GOT3 (cell line): ENCODE results near the gene PAQR8.
"Not testable (repeated sequence)": the region's sequence is repeated elsewhere in the genome, so short reads cannot be mapped to it uniquely, and the experiment has no call there.

Experiments
- DNase-seq: peaks from one replicate; lab custom pipeline; 2025; ENCODE audit warnings: mixed read lengths; lab: John Stamatoyannopoulos, UW

PAQR8 gene

DNA sequence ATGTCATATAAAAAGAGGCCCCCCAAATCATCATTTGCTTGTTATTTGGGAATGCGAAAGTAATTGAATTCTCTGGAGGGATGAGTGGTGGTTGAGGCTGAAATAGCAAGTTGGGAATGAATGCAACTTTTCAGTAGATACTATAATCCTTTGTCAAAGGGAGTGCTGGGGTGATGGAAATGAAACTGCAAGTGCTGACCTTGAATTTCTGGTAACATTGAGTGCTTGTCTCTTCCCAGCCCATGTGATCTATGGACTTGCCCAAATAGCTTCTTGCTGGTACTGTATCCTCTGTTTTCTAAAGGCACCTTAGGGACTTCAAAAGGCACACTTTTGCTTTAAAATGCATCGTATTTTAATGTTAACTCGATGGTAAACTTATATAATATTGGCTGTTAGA is 14.8 kb downstream of the PAQR8 start:
- DNase-seq = no peak

DNA sequence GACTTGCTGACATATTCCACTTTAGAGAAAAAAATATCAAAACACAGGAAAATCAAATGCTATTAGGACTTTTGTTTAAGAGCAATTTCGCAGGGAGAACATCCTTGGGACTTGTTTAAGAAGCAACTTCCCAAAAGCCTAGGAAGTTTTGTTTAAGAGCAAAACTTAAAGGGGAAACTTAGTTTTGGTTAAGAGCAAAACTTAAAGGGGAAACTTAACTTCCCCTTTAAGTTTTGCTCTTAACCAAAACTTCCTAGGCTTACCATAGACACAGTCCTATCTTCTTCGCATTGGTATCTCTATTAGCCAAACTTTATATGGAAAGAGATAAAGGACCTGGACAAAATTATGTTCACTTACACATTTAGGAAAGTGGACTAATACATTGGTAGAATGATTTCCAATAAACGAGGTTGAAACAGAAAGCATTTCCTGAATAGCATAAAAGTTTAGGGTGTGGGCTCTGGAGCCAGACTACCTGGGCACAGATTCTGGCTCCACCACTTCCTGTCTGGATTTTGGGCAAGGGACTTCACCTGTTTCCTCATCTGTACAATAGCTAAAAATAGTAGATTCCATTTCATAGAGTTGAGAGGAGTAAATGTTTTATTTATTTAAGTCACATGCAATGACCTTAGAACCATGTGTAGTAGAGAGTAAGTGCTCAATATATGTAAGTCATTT is 15.7 kb downstream of the PAQR8 start:
- DNase-seq = no peak

DNA sequence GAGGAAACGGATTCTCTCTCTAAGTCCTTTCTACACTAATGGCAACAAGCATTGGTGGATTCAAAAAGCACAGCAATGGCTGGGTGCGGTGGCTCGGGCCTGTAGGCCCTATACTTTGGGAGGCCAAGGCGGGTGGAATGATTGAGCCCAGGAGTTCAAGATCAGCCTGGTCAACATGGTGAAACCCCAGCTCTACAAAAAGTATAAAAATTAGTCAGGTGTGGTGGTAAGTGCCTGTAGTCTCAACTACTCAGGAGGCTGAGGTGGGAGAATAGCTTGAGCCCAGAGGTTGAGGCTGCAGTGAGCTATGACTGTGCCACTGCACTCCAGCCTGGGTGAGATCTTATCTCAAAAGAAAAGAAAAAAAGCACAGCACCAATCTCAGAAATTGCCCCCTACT is 19.3 kb downstream of the PAQR8 start:
- no peak for DNase-seq

DNA sequence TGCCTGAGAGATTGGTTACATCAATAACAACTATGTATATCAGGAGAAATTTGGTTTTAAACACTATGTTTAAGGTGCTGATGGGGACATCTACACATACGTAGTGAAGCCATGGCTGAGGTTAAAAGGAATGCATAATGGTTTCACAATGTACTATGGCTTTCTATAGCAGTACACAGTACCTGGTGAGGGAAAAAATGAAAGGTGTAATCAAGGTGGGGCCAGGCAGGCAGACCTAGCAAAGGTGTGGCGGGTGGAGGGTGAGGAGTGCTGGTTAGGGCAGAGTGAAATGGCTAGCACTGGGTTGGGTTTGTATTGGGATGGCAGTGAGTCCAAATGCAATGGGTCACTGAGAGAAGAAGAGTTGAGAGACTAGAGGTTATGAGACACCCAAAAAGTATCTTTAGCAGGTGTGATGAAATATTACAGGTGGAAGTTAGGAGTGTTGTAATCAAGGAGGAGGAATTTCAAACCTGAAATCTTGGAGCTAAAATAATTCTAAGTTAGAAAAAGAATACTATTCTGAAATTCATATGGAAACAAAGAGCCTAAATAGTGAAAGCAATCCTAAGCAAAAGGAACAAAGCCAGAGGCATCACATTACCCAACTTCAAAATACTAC is 22.3 kb downstream of the PAQR8 start:
- DNase-seq = no peak

DNA sequence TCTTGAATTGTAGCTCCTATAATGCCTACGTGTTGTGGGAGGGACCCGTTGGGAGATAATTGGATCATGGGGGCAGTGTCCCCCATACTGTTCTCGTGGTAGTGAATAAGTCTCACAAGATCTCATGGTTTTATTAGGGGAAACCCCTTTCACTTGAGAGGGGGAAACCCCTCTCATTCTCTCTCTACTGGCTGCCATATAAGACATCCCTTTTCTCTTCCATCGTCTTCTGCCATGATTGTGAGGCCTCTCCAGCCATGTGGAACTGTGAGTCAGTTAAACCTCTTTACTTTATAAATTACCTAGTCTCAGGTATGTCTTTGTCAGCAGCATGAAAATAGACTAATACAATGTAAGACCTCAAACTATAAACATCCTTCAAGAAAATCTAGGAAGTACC is 23.1 kb downstream of the PAQR8 start:
- no peak for DNase-seq

DNA sequence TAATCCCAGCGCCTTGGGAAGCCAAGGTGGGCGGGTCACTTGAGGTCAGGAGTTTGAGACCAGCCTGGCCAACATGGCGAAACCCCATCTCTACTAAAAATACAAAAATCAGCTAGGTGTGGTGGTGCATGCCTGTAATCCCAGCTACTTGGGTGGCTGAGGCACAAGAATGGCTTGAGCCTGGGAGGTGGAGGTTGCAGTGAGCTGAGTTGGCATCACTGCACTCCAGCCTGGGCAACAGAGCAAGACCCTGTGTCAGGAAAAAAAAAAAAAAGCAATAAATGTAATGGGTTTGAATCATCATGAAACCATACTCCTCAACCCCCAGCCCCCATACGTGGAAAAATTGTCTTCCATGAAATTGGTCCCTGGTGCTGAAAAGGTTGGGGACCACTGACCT is 26.2 kb downstream of the PAQR8 start:
- not testable (repeated sequence) for DNase-seq

DNA sequence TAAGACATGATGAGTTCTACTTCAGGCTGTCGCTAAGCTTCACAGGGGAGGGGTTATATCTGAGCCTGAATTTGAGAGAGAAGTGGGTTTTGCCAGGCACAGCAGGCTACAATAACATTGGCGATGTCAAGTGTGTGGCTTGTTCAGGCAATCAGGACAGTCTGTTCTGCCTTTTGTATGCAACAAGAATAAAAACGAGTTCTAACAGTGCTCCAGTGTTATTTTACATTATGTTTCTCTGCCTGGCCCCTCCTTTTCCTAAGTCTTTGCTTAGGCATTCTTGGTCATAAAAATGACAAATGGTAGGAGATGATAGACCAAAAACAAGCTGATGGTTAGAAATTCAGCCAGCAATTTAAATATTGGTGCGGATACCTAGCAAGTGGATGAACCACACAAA is 26.8 kb downstream of the PAQR8 start:
- DNase-seq = no peak

DNA sequence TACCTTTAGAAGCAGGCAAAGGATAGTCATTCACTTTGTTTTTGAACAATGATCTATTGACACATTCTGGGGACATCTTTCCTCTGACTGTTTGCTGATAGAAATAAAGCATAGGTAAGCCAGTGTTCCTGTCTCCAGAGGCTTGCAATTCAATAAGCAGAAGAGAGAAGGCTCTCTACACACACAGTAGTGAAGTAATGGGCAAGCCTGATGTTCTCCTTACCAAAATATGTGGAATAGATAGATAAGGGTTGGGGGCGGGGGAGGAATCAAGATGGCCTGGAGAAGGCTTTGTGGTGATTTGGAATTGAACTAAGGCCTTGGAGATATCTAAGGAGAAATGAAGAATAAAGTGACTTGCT is 27.3 kb downstream of the PAQR8 start:
- DNase-seq = no peak

DNA sequence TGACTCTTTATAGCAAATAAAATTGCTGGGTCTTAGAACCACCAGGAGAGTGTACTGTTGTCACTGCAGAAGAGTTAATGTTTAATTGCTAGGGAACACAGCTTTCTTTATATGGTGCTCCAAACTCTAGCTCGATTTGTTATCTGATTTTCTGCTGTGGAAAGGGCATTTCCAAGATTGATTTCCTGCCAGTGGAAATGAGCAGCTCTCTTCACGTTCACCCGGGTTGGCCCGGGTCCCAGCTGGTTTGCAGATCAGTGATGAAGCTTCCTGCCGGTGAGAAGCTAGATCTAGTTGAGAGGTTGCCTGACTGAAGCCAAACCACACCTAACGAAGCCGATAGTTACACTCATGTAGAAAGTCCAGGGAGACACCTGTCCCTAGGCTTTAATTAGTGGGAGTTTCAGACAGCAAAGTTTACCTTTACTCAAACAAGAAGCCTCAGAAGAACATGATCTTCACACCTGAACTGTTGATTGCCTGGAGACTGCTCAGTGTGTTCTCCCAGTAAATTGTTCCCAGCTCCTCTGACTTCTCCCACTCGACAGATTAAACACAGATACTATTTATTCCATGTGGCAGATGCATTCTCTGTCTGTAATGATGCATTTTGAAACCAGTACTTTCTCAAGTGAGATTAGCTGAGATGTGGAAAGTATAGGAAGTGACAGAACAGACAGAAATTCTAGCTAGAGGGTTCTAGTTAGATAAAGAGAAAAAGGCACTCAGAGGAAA is 27.8 kb downstream of the PAQR8 start:
- DNase-seq = no peak

DNA sequence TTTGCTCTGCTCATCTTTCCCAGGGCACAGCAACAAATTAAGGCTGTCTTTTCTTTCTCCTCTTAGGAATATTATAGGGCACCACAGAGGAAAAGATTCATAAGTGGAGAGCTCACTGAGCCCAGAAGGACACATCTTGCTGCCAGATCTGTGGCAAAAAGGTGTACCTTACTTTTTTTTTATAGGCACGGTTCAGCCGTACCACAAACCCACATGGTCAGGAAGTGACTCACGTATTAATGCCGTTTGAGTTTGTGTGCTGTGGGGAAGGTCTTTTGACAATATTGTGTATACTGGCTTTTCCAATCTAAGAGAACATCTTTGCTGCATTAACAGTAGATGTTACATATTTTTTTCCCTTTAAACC is 28.4 kb downstream of the PAQR8 start:
- no peak for DNase-seq

DNA sequence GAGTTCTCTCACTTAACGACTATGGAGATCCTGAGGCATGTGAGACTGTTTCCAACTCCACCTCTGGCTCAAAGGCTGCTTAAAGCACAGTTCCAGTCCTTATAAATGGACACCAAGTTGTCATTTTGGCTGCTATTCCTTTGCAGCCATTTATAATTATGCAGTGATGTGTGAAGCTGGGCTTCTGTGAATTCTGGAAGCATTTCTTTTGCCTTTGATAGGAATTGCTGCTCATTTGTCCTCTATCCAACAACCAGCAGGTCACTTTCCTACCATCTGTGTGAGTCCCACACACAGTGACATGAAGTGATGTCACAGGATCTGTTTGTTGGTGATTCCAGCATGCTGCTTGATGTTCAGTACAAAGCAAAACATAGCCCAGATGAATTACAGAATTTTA is 29.6 kb downstream of the PAQR8 start:
- no peak for DNase-seq

DNA sequence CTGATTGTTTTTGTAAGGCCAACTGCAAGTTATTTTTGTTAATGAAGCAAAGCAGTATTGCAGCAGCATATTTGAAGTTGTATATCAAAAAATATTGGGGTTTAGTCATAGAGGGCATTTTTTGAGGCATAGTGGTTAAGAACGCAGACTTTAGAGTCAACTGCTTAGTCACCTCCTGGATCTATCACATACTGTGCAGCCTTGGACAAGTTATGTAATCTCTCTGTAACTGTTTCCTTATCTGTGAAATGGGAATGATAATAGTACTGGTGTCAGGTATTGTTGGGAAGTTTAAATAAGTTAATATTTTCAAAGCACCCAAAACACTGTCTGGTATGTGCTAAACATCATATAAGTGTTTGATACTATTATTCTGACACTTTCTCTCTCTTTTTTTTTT is 31.0 kb downstream of the PAQR8 start:
- DNase-seq = no peak

DNA sequence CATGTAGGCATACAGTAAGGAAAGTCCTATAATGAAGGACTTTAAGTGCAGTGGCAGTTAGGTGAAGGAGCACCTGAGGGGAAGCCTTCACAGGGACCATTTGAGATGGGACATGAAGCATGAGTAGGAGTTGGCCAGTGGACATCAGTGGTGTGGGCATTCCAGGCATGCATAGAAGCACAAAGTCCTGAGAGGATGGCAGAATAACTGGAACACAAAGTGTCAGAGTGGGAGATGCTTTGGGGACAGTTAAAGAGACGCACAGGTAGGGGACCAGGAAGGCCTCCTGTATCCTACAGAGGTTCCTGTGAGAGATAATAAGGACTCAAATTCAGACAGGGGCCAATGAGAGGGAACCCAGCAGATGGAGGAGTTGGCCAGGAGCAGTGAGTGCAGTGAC is 31.8 kb downstream of the PAQR8 start:
- no peak for DNase-seq

DNA sequence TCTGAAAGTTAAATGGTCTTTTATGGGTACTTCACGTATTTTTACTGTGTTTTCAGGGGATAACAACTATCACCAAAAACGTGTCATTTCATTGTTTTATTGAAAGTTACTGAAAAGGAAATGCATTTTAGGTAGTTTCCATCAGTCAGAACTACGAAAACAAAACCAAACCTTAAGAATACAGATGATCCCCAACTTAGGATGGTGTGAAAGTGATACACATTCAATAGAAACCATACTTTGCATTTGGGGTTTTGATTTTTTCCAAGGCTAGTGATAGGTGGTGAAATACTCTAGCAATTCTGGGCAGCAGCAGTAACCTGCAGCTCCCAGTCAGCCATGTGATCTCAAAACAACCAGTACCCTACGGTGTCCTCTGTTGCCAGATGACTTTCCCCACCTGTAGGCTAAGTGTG is 32.3 kb downstream of the PAQR8 start:
- DNase-seq = no peak

DNA sequence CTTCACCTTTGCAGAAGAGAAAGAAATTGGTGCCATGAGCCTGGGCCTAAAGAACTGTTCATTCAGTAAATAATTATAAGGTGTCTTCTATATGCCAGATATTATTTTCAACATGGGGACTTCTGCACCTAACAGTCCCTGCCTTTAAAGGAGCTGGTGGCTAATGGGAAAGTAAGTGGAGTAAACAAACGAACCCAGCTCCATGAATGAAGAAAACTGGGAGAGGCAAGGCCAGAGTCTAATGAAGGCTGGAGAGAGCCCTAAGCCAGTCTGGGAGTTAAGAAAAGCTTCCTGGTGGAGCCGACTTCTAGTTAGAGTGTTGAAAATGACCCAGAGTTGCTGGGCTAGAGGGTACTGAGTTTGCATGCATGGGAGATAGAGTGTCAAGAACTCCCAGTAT is 34.0 kb downstream of the PAQR8 start:
- DNase-seq = no peak

DNA sequence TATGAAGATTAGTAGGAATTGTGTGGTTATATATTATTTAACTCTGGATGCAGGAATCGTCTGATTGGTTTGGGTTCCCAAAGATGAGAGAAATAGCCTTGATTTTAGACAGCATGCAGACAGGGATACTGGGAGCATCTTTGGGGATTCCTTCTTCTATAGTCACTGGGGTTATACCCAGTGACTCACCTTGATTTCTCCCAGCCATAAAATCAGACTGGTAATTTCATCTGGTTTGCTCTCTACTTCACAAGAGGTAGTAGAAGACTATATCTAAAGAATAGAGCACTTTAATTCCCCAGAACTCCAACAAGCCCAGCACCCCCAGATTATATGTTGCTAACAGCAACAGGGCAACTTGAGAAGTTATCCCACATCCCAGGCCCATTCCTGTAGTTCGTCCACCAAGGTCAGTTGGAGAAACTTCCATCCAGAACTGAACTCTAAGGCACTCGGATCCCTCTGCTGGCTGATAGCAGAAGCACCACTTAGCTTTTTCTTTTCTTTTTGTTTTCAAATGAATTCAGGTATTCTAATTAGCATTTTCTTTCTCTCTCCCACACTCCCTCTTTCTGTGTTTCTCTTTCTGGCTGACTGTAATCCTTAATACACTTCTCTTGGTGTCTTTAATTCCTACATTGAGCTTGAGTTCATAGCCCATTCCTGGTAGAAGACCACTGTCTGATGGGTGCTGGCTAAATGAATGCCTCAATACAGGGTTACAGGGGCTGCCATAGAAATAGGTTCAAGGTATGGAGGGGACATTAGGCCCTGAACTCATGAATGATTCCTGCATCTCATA is 37.8 kb downstream of the PAQR8 start:
- DNase-seq = no peak

DNA sequence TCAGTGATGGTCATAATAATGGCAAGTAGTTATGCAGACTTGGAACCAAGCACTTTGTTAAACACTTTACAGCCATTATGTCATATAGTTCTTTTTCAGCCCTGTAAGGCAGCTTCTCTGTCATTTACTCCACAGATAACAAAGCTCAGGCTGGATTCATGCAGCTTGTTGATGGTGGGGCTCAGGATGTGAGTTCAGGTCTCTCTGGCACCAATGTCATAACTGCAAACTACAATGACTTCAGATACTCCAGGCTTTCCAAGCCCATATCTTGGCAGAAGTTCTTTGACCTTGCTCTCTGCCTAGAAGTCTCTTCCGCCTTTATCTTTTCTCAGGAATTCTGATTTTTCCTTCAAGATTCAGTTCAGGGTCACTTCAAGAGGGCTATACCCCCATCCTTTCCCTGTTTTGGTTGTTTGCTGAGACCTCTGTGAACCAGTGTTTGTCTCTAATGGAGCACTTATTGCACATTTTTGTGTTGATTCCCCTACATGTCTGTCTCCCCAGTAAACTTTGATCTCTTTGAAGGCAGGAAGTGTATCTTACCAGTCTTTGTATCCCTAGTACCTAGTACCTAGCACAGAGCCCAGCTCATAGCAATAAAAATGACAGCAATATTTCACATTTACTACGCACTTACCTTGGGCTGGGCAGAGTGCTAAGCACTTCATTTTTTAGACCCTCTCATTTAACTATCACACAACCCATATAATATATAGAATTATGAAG is 38.5 kb downstream of the PAQR8 start:
- DNase-seq = no peak

DNA sequence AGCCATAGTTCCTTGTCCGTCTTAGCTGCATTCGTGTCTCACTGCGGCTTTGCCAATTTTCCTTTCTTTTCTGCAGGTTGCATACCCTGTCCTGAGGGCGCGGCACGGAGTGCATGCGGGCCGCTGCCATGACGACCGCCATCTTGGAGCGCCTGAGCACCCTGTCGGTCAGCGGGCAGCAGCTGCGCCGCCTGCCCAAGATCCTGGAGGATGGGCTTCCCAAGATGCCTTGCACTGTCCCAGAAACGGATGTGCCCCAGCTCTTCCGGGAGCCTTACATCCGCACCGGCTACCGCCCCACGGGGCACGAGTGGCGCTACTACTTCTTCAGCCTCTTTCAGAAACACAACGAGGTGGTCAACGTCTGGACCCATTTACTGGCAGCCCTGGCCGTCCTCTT is 41.1 kb downstream of the PAQR8 start:
- DNase-seq = no peak

DNA sequence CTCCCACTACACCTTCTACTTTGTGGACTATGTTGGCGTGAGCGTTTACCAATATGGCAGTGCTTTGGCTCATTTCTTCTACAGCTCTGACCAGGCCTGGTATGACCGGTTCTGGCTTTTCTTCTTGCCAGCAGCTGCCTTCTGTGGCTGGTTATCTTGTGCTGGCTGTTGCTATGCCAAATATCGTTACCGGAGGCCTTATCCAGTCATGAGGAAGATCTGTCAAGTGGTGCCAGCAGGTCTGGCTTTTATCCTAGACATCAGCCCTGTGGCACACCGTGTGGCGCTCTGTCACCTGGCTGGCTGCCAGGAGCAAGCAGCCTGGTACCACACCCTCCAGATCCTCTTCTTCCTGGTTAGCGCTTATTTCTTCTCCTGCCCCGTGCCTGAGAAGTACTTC is 41.7 kb downstream of the PAQR8 start:
- no peak for DNase-seq

DNA sequence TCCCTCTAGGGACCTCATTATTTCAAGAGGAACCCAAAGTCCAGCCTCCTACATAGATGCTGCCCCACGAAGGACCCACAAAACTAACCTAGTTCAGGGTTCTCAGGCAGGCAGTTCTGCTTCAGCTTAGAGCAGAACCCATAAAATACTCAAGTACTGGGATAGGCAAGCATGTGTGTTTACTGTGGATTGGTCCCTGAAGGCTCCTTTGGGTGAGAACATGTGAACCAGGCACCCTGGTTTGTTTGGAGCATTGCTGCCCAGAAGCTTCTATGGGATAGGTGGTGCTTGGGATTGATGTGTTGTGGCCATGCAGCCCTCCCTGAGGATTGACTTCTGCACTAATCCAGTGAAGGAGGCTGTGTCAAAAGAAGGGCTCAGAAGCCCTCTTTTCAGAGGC is 43.3 kb downstream of the PAQR8 start:
- DNase-seq = no peak

DNA sequence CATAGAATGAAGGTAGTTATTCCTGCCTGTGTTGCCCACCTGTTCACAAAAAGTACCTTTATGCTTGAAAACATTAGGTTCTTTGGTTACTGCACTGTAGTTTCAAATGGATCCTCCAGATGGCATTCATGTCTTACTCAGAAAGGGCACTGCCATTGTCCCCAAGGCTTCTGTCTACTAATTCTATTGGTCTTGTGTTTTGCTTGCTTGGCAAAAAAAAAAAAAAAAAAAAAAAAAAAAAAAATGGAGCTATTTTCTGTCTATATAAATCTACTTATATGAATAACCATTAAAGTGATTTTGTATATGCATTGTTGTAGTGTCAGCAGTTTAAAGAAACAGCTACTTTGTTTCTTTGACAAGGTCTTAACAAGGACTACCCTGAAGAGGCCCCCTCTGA is 45.5 kb downstream of the PAQR8 start:
- no peak for DNase-seq

DNA sequence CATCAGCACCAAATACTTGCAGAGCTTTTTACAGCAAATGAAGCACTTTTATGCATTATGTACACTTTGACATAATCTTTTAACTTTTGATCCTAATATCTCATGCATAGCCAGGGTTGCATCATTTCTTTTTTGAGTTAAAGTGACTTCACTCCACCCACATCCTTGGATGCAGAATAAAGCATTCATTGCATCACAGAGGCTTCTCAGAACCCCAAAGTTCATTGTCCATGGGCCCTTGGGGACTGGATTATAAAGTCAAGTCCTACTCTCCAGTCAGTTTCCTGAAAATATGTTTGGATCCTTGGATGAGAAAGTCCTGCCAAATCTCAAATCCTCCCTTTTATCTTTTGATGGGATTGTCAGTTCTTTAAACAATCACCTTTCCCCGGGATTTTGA is 47.5 kb downstream of the PAQR8 start:
- DNase-seq = no peak
